Astrocyte of the hippocampus (primary cell): ENCODE data around the gene GNRHR.
"Not testable (repeated sequence)": the region's sequence is repeated elsewhere in the genome, so short reads cannot be mapped to it uniquely, and the experiment has no call there.

Experiments
- DNase-seq: peaks from one replicate; pipeline ENCODE4 v3.0.0; 2011; ENCODE audit warnings: low read depth, low spot score

GNRHR gene

DNA sequence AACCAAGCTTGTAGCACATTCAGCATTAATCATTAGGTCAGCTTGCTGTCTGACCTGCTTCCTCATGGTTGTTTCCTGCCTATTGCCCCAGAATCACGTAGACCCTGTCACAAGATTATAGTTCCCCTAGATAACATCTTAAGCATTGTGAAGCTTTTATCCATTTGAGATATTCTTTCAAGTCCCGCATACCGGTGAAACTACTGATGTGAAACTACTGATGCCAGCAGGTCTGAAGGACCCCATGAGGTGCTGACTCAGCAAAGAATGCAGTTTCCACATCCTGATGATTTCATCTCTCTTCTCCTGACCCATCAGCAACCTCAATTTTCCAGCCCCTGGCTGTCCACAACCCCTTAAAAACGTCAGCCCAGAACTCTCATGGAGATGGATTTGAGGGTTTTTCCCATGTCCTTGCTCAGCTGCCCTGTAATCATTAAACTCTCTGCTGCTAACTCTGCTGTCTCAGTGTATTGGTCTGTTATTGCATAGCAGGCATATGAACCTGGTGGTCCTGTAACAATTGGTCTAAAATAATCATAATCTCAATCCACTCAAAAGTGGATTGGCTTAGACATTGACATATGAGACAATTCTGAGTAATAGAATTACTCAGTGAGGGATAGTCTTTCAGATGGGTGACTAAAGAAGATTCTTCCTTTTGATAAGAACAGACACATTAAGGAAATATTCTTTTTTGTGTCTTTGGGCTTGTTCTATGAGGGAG, 26.9 kb downstream of the GNRHR start:
- DNase-seq, result peak; percentile 63

DNA sequence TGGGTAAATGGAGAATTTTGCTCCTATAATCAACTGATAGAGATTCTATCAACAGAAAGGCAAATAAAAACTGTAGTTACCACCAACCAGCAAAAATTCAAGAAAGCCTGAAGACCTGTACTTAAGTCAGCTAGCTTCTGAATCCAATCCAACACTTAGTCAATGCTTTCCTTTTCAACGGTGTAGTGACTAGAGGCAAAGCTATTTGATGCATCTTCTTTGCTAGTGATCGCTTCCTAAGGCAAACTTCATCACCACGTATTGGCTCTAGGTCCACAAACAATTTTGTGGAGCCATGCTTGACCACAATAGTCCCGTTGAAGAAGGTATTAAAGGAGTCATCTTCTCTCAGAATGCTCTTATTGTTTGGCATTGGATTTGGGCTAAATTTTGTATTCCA, 28.2 kb downstream of the GNRHR start:
- DNase-seq, result peak; percentile 47

GRCh38 chr4:67725132-67725531, 29.1 kb downstream of the GNRHR start:
- DNase-seq, result no peak

DNA sequence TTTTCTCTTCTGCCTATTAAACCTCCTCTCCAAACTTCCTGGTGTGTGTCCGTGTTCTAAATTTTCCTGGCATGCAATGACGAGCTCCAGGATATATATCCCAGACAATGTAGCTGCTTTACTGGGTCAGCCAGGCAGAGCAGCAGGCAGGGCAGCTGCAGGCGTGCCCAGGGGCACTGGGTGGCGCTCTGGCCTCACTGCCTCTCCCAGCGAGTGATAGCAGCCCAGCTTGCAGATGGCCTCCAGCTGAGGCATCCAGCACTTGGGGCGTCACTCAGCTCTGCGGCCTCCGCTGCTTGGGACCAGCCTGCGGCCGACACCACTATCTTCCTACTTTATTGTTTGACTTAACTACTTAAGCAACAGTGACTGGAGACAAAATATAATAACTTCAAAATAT, 30.2 kb downstream of the GNRHR start:
- DNase-seq, result no peak

GRCh38 chr4:67723341-67723740, 30.8 kb downstream of the GNRHR start:
- DNase-seq, result no peak

GRCh38 chr4:67721770-67722597, 32.2 kb downstream of the GNRHR start:
- DNase-seq, result peak; percentile 55

DNA sequence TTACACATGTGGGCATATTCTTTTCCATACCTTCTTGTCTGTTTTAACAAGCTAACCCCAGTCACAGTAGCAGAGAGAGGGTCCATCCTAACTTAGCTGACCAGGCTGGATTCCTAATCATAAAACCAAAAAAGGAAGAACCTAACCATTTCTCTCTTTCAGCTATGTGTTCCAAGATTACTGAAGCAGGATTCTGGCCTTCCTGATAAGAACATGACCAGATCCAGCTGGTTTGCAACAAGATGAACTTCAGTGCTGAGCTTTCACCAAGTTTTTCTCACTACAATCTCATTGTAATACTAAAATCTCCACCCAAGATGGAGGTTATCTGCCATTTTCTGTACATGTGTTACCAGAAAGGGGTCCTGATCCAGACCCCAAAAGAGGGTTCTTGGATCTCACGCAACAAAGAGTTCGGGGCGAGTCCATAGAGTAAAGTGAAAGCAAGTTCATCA, 32.8 kb downstream of the GNRHR start:
- DNase-seq, result no peak

GRCh38 chr4:67719953-67720617, 34.1 kb downstream of the GNRHR start:
- no peak for DNase-seq

GRCh38 chr4:67718848-67719247, 35.3 kb downstream of the GNRHR start:
- no peak for DNase-seq

DNA sequence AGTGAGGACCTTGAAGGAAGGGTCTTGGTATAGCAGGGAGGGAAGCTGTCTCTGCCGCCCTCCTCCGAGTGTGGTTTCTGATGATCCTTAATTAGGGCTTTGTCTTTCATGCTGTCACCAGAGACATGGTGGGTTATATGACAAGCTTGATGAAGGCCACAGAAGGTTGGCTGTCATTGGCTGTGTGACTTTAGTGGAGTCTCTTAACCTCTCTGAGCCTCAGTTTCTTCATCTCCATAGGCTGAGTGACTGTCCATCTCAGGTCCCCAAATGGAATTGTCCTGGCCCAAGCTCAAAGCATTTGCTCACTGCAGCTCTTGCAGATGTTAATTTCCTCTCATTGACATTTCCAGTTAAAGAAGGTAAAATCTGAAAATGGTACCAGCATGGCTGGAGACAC, 36.6 kb downstream of the GNRHR start:
- no peak for DNase-seq

GRCh38 chr4:67714955-67715354, 39.2 kb downstream of the GNRHR start:
- no peak for DNase-seq

- peak; percentile 10 for DNase-seq
These were observed 40.0 kb downstream of the GNRHR start for GRCh38 chr4:67714248-67714583.

- DNase-seq, result peak; percentile 30
These were observed 40.5 kb downstream of the GNRHR start for GRCh38 chr4:67713529-67714247.

DNA sequence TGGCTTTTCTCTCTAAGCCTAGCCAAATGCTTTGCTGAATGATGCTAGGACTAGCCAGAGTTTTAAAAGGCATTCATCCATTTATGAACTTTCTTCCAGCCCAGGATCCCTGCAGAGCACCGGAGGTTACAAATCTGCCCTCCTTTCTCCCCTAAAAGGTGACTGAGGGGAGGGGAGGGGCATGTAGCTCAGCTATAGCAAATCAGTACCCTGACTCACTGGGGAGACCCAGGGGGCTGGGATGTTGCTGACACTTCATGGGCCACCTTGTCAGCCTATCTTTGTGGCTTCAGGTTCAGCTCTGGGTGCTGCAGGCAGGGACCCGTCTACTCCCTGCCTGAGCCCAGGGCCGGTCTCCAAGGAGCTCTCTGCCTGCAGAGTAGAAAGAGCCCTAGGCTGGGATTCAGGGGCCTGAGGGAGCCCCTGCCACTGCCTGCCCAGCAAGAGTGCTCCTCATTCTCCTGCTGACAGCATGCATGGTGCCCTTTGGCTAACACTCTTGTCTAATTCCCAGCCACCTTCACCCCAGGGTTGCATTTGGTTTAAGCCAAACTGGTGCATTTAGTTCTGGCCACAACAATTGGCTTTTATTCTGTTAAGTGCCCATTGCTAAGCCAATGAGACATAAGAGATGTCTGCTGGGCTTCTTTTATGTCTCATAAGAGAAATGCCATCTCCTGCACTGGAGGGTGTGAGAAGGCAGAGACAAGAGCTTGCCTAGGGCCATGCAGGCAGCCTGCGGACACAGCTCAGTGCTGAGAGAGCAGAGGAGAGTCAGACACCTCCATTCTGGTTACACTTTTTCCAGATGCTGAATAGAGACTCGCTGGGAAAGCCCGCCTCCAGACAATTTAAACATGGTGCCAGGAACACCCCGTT, 41.3 kb downstream of the GNRHR start:
- DNase-seq, result no peak

DNA sequence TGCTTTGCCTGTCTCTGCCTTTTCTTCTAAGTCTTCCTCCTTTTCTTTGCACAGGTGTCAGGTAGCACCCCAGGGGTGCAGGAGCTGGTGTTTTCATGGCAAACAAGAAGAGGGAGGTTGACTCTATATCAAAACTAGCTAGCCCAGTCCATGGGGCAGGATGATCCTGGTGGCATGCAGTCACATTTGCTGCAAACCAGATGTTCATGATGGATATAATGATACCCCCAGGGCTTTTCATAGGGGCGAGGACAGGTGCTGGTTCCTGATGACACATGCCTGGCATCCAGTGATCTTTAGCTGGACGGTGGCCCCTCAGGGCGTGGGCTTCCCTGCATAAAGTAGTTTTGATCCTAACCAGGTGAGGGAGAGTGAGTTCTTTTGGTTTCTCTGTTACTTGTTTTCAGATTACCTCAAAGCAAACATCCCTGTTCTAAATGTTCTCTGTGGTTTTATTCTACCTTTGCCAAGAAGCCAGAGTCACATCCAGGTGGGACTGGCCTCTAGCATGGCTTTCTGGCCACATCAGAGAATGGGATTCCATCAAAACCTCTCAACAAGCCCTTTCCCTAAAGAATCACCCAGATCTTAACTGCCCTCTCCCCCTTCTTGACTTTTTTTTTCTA, 42.1 kb downstream of the GNRHR start:
- no peak for DNase-seq

DNA sequence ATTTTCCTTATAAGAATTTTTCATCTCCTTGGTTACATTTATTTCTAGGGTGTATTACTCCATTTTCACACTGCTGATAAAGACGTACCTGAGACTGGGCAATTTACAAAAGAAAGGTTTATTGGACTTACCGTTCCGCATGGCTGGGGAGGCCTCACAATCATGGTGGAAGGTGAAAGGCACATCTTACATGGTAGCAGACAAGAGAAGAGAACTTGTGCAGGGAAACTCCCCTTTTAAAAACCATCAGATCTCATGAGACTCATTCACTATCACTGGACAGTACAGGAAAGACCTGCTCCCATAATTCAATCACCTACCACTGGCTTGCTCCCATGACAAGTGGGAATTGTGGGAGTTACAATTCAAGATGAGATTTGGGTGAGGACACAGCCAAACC, 47.5 kb downstream of the GNRHR start:
- DNase-seq, result not testable (repeated sequence)

GRCh38 chr4:67704843-67705242, 49.3 kb downstream of the GNRHR start:
- DNase-seq, result no peak

- DNase-seq, result no peak
These were observed 52.0 kb downstream of the GNRHR start for GRCh38 chr4:67702166-67702565.

DNA sequence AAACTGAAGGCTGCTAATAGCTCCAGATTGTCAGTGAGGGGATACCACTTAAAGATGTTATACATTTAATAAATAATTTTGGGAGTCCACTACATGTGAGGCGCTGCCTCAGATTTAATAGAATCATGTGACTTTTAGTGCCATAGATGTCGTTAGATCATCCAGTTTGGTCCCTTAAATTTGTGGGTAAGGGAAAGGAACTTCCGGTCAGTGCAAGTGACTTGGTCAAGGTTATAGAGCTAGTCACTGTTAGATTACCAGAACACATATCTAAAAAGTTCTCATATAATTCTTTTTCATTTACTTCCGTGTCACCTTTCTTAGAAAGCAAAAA, 52.7 kb downstream of the GNRHR start:
- no peak for DNase-seq

DNA sequence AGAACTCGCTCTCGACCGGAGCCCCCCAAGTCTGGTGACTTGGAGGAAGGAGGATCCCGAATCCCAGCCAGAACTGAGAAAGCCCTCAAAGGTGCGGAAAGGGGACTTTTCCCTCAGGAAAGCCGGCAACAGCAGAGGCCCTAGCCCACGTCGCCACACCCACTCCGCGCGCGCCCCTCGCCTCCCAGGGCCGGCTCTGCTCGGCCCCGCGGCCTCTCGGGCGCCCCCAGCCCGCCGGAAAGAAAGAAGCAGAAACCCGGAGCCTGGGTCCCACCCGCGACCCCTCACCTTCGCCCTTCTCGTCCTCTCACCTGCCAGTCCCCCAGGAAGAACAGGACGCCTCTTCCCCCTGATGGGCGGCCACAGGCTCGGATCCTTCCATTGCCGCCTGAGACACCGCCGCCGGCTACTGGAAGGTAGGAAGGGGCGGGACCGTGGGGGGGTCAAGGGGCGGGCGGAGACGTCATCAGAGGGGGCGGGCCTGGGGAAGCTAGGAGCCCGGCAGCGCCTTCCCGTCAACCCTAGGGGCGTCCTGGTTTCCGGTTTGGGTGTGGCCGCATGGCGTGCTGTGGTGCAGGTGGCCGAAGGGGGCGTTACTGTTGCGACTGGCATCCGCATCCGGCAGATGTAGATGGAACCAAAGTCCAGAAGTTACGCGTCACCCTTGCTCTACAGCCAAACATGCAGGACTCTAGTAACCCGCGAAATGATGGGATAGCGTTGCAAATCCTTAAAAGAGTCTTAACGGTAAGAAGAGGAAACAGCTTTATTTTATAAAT, 53.3 kb downstream of the GNRHR start, which contains the start of gene UBA6:
Gene UBA6 (minus strand): TSS at position 418 of the 779 bp plus-strand sequence. CDS start 36 bp downstream, at position 382.
- DNase-seq, result peak; percentile 98
